Naive thymus-derived CD4-positive, alpha-beta T cell (primary cell): ENCODE data around the gene ZFP42. TPM values are rescaled to one million over a fixed set of nuclear protein-coding genes. Genes with fewer than 3 reads are reported as not detected.
A peak's percentile ranks its signal among the peaks of the same experiment; 100 is the strongest.

Experiments
- ATAC-seq: fragments of 150-1000 bp; cut with Tn5 transposase; 2 replicates; pipeline ENCODE4 v1.10.0; 2021; ENCODE audit warnings: mild to moderate bottlenecking, moderate library complexity
- CTCF ChIA-PET: fragments of 350-600 bp; sonication (Branson Sonifier 250); formaldehyde crosslinking; loops from one replicate; lab custom pipeline; 2021; ENCODE audit warnings: antibody characterized with exemption; lab: Charles Lee
- POLR2A ChIA-PET: fragments of 350-600 bp; sonication (Branson Sonifier 250); formaldehyde crosslinking; loops from one replicate; lab custom pipeline; 2021; ENCODE audit warnings: antibody characterized with exemption, inconsistent platforms; lab: Charles Lee
- DNase-seq, 9 donors: peaks; one replicate each; pipeline versions ENCODE4 v3.0.0 to v3.0.0-alpha.2; 2020 to 2022; ENCODE audit warnings: mixed read lengths in 1 of 9
- H3K27ac ChIP-seq: one replicate; pipeline ENCODE4 v1.7.0; 2013; ENCODE audit warnings: mild to moderate bottlenecking, low read depth, low read length, moderate library complexity
- H3K27me3 ChIP-seq, 2 donors: one replicate each; pipeline ENCODE4 v1.7.0; 2013; ENCODE audit warnings: low read length in 2 of 2, mild to moderate bottlenecking in 2 of 2, moderate library complexity in 2 of 2; ENCODE audit not compliant: control insufficient read depth in 2 of 2, insufficient read depth in 2 of 2
- H3K36me3 ChIP-seq, 3 experiments: 1 replicate in 2 of 3; 2 replicates in 1 of 3; pipeline ENCODE4 v1.7.0; 2013; ENCODE audit warnings: low read length in 3 of 3, mild to moderate bottlenecking in 3 of 3, moderate library complexity in 1 of 3; ENCODE audit not compliant: insufficient read depth in 3 of 3, control insufficient read depth in 2 of 3
- H3K4me1 ChIP-seq, 2 donors: one replicate each; pipeline ENCODE4 v1.7.0; 2013; ENCODE audit warnings: low read length in 2 of 2, mild to moderate bottlenecking in 2 of 2, moderate library complexity in 1 of 2; ENCODE audit not compliant: control insufficient read depth in 2 of 2, insufficient read depth in 2 of 2
- H3K4me3 ChIP-seq: 2 replicates; pipeline ENCODE4 v1.7.0; 2013; ENCODE audit warnings: mild to moderate bottlenecking, low read length
- H3K9me3 ChIP-seq, 3 experiments: 1 replicate in 2 of 3; 2 replicates in 1 of 3; pipeline ENCODE4 v1.7.0; 2013; ENCODE audit warnings: low read length in 3 of 3; ENCODE audit not compliant: control insufficient read depth in 2 of 3
- H3K27ac Mint-ChIP-seq, 9 donors: one replicate each; pipeline ENCODE4 v1.8.0; 2020 to 2022; ENCODE audit warnings: mixed read lengths in 9 of 9, mild to moderate bottlenecking in 8 of 9, moderate library complexity in 5 of 9, inconsistent platforms in 2 of 9
- H3K27me3 Mint-ChIP-seq, 5 donors: one replicate each; pipeline ENCODE4 v1.8.0; 2021 to 2022; ENCODE audit warnings: mixed read lengths in 5 of 5, mild to moderate bottlenecking in 1 of 5
- H3K36me3 Mint-ChIP-seq, 5 donors: one replicate each; pipeline ENCODE4 v1.8.0; 2020 to 2022; ENCODE audit warnings: mixed read lengths in 5 of 5, mild to moderate bottlenecking in 3 of 5, inconsistent platforms in 1 of 5
- H3K4me1 Mint-ChIP-seq, 7 donors: one replicate each; pipeline ENCODE4 v1.8.0; 2020 to 2022; ENCODE audit warnings: mixed read lengths in 7 of 7, mild to moderate bottlenecking in 3 of 7, inconsistent platforms in 1 of 7
- H3K4me3 Mint-ChIP-seq, 10 donors: one replicate each; pipeline ENCODE4 v1.8.0; 2020 to 2022; ENCODE audit warnings: mild to moderate bottlenecking in 10 of 10, mixed read lengths in 10 of 10, moderate library complexity in 6 of 10, inconsistent platforms in 2 of 10
- H3K9me3 Mint-ChIP-seq, 11 donors: one replicate each; pipeline ENCODE4 v1.8.0; 2020 to 2022; ENCODE audit warnings: mixed read lengths in 11 of 11, mild to moderate bottlenecking in 4 of 11, inconsistent platforms in 1 of 11, moderate library complexity in 1 of 11
- intact Hi-C, 2 donors: fragments of 100-400 bp; cut with micrococcal nuclease; formaldehyde crosslinking; loops; one replicate each; pipeline ENCODE4 v1.15.1; 2023
- polyA plus RNA-seq, 2 donors: library from polyadenylated mRNA; unstranded; fragments of 300-500 nt; fragmentation: Illumina TruSeq; gene quantifications; one replicate each; pipeline ENCODE4 v1.2.3, GENCODE V29; 2021
- total RNA-seq, 6 experiments: library from RNA in 5 of 6; stranded (reverse) in 5 of 6; gene quantifications; 1 replicate in 5 of 6; 2 replicates in 1 of 6; pipeline ENCODE4 v1.2.3 and lab custom pipeline; 2021 to 2026

ZFP42 gene
- total and polyA plus RNA-seq, 7 experiments from 2014 or later, result 0.10 TPM; not detected in 6

DNA sequence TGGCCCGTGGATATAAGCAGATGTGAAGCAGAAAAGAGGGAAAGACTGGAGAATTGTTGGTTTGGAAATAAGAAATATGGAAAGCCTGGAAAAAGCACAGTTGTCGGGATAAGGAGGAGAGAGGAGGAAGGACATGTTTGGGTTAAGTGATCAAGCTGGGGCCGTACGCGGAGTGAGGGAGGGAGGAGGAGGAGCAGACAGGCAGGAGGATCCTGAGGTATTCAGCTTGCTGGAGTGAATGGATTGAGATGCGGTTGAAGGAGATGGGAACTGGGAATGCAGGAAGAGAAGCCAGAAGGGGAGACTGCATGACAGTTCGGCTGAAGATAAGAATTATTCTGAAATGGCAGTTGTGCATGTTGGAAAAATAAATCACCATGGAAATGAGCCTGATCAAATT, 21.2 kb downstream of the ZFP42 start:
- H3K27ac ChIP-seq, result no peak overlapping the region
- no peak overlapping the region for H3K4me3 ChIP-seq
- CTCF ChIA-PET, result no interaction called here
- Mint-ChIP-seq H3K27ac (no peak overlapping the region), H3K4me1 (no peaks in the 10 kb centered on the region), H3K4me3 (no peak overlapping the region), H3K36me3 (no peaks in the 10 kb centered on the region), H3K9me3 (peaks cover 0 to 29% (median 6%) of the 10 kb centered on the region in 11 donors), H3K27me3 (peaks cover 0 to under 1% (median 0%) of the 10 kb centered on the region in 5 donors)
- DNase-seq, result no peak
- POLR2A ChIA-PET, result no interaction called here
- no peaks in the 10 kb centered on the region for H3K27me3 ChIP-seq
- no peaks in the 10 kb centered on the region for H3K36me3 ChIP-seq
- no peaks in the 10 kb centered on the region for H3K9me3 ChIP-seq
- H3K4me1 ChIP-seq, result no peaks in the 10 kb centered on the region
- intact Hi-C loops, result no loop called here
- no peak for ATAC-seq

DNA sequence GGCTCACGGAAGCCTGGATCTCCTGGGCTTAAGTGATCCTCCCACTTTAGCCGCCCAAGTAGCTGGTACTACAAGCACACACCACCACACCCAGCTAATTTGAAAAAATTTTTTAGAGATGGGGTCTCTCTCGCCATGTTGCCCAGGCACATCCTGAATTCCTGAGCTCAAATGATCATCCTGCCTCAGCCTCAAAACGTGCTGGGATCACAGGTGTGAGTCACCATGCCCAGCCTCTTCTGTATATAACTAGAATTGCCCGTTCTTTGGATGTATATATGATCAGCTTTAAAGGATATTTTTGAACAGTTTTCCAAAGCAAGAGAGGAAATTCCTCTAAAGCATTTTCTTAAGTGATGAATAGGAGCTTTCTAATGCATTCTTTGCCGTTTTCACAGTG, 22.7 kb downstream of the ZFP42 start:
- Mint-ChIP-seq H3K36me3 (no peaks in the 10 kb centered on the region), H3K4me1 (no peaks in the 10 kb centered on the region), H3K9me3 (peaks cover 0 to 25% (median 7%) of the 10 kb centered on the region in 11 donors), H3K27me3 (no peaks in the 10 kb centered on the region), H3K27ac (no peak overlapping the region), H3K4me3 (no peak overlapping the region)
- DNase-seq (no peak), ATAC-seq (no peak)
- no peak overlapping the region for H3K27ac ChIP-seq
- H3K4me3 ChIP-seq, result no peak overlapping the region
- H3K4me1 ChIP-seq, result no peaks in the 10 kb centered on the region
- H3K36me3 ChIP-seq, result no peaks in the 10 kb centered on the region
- ChIA-PET POLR2A (no interaction called here), CTCF (no interaction called here)
- H3K27me3 ChIP-seq, result no peaks in the 10 kb centered on the region
- no peaks in the 10 kb centered on the region for H3K9me3 ChIP-seq
- intact Hi-C loops, result no loop called here

DNA sequence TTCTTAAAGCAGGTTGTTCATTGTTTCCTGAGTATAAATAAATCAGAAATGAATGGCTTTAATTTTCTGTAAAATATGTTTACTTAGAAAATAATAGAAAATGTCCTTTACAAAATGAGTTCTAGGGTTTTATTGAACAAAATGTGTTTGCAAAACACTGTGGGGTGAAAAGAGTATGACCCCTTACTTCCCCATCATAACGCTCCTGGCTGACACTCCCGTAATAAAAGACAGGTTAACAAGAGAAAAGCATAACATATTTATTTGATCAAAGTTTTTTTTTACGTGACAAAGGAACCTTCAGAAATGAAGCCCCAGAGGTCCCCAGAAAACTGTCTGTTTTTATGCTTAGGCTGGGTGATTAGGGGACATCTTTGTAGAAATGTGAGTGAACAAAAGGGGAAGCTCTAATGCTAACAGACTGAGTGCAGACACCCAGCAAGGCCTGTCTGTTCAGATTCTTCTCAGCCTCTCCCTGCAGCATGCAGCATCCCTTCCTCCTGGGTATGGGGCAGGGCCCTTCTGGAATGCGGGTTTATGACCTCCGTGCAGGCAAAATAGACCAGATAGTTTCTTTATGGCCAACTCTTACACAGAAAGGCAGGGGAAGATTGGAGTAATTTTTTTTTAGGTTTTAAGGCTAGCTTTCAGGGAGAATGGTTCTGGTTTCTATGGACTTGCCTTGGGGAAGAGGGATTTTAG, 26.1 kb downstream of the ZFP42 start:
- Histone ChIP-seq H3K27me3 (no peaks in the 10 kb centered on the region), H3K9me3 (no peaks in the 10 kb centered on the region), H3K4me3 (no peak overlapping the region), H3K36me3 (no peaks in the 10 kb centered on the region), H3K4me1 (no peaks in the 10 kb centered on the region), H3K27ac (no peak overlapping the region)
- Mint-ChIP-seq H3K27me3 (no peaks in the 10 kb centered on the region), H3K4me3 (no peak overlapping the region), H3K36me3 (no peaks in the 10 kb centered on the region), H3K27ac (no peak overlapping the region), H3K9me3 (peaks cover 0 to 21% (median 8%) of the 10 kb centered on the region in 11 donors), H3K4me1 (no peaks in the 10 kb centered on the region)
- ATAC-seq (no peak), DNase-seq (no peak)
- POLR2A ChIA-PET, result no interaction called here
- CTCF ChIA-PET, result no interaction called here
- intact Hi-C loops, result no loop called here

DNA sequence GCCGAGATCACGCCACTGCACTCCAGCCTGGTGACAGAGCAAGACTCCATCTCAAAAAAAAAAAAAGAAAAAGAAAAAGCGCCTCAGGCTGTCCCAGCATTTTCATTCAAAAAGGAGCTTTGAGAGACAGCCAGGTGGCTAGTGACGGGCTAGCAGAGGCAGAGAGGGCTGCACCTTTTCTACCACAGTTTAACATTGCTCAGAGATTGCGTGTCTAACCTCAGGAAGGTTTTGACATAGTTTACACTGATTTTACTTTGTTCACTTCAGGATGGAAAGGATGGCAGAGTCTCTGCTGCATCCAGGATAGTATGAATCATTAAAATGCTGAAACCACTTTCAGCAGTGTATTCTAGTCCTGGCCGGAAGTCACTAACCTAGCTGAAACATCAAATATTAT, 28.1 kb downstream of the ZFP42 start:
- ATAC-seq, result no peak
- H3K9me3 Mint-ChIP-seq, result peaks cover 0 to 18% (median 8%) of the 10 kb centered on the region in 11 donors
- H3K27ac ChIP-seq, result no peak overlapping the region
- H3K36me3 Mint-ChIP-seq, result no peaks in the 10 kb centered on the region
- CTCF ChIA-PET, result no interaction called here
- intact Hi-C loops, result no loop called here
- no peaks in the 10 kb centered on the region for H3K27me3 Mint-ChIP-seq
- H3K4me3 Mint-ChIP-seq, result no peak overlapping the region
- no peaks in the 10 kb centered on the region for H3K4me1 Mint-ChIP-seq
- H3K36me3 ChIP-seq, result no peaks in the 10 kb centered on the region
- no peaks in the 10 kb centered on the region for H3K4me1 ChIP-seq
- POLR2A ChIA-PET, result no interaction called here
- H3K9me3 ChIP-seq, result no peaks in the 10 kb centered on the region
- H3K27me3 ChIP-seq, result no peaks in the 10 kb centered on the region
- no peak for DNase-seq
- H3K27ac Mint-ChIP-seq, result no peak overlapping the region
- H3K4me3 ChIP-seq, result no peak overlapping the region

DNA sequence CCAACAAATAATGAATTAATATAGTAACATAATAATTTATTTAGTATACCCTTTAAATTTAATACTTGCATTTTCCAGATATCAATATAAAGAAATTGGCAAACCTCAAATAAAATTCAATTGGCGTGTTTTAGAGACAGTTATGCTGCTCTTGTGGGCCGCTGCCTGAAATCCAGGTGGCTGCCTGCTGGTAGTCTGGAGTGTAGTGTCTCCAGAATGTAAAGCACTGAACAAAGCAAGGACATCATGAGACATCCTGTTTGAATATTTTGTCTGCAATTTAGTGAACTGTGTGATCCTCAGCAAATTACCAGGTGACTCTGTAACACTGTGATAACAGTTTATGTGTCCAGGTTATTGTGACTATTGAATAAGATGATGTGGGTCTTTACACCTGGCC, 29.9 kb downstream of the ZFP42 start:
- DNase-seq (no peak), ATAC-seq (no peak)
- intact Hi-C loops, result no loop called here
- Histone ChIP-seq H3K4me3 (no peak overlapping the region), H3K9me3 (no peaks in the 10 kb centered on the region), H3K4me1 (no peaks in the 10 kb centered on the region), H3K36me3 (no peaks in the 10 kb centered on the region), H3K27me3 (no peaks in the 10 kb centered on the region), H3K27ac (no peak overlapping the region)
- peaks cover 0 to 3% (median 0%) of the 10 kb centered on the region in 5 donors for H3K36me3 Mint-ChIP-seq
- H3K27ac Mint-ChIP-seq, result no peak overlapping the region
- H3K4me1 Mint-ChIP-seq, result peaks cover 0 to 3% (median 0%) of the 10 kb centered on the region in 7 donors
- CTCF ChIA-PET, result no interaction called here
- H3K4me3 Mint-ChIP-seq, result no peak overlapping the region
- no peaks in the 10 kb centered on the region for H3K27me3 Mint-ChIP-seq
- POLR2A ChIA-PET, result no interaction called here
- peaks cover 0 to 21% (median 13%) of the 10 kb centered on the region in 11 donors for H3K9me3 Mint-ChIP-seq

DNA sequence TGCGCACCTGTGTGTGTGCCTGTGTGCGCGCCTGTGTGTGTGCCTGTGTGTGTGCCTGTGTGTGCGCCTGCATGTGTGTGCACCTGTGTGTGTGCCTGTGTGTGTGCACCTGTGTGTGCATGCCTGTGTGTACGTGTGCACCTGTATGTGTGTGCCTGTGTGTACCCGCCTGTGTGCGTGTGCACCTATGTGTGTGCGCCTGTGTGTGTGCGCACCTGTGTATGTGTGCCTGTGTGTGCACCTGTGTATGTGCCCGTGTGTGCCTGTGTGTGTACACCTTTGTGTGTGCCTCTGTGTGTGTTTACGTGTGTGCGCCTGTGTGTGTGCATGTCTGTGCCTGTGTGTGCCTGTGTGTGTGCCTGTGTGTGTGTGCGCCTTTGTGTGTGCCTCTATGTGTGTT, 33.5 kb downstream of the ZFP42 start:
- POLR2A ChIA-PET, result no interaction called here
- Histone ChIP-seq H3K4me3 (no peak overlapping the region), H3K27me3 (no peaks in the 10 kb centered on the region), H3K36me3 (no peaks in the 10 kb centered on the region), H3K9me3 (no peaks in the 10 kb centered on the region), H3K4me1 (no peaks in the 10 kb centered on the region), H3K27ac (no peak overlapping the region)
- intact Hi-C loops, result no loop called here
- H3K36me3 Mint-ChIP-seq, result peaks cover 0 to 4% (median 0%) of the 10 kb centered on the region in 5 donors
- DNase-seq (no peak), ATAC-seq (no peak)
- H3K9me3 Mint-ChIP-seq, result peaks cover 0 to 23% (median 12%) of the 10 kb centered on the region in 11 donors
- peaks cover 0 to 14% (median 2%) of the 10 kb centered on the region in 7 donors for H3K4me1 Mint-ChIP-seq
- H3K27me3 Mint-ChIP-seq, result peaks cover 0 to 16% (median 7%) of the 10 kb centered on the region in 5 donors
- H3K4me3 Mint-ChIP-seq, result no peak overlapping the region
- H3K27ac Mint-ChIP-seq, result peak overlapping the region in 1 of 9 donors; percentile 62
- CTCF ChIA-PET, result no interaction called here

DNA sequence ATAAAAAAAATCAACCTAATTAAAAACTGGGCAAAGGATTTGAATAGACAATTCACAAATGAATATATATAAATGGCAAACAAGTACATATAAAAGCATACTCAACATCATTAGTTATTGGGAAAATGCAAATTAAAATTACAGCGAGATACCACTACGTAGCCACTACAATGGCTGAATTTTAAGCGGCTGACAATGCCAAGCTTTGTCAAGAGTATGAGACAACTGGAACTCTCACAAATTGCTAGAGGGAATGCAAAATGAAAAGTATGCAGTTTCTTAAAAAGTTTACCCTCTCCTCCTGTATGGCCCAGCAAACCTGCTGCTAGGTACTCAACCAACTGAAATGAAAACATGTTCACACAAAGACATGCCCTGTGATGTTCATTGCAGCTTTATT, 34.8 kb downstream of the ZFP42 start:
- Histone ChIP-seq H3K4me3 (no peak overlapping the region), H3K27me3 (no peaks in the 10 kb centered on the region), H3K36me3 (no peaks in the 10 kb centered on the region), H3K4me1 (no peaks in the 10 kb centered on the region), H3K27ac (no peak overlapping the region), H3K9me3 (no peaks in the 10 kb centered on the region)
- no peak overlapping the region for H3K27ac Mint-ChIP-seq
- H3K4me3 Mint-ChIP-seq, result no peak overlapping the region
- ChIA-PET CTCF (no interaction called here), POLR2A (no interaction called here)
- intact Hi-C loops, result no loop called here
- H3K27me3 Mint-ChIP-seq, result peaks cover 0 to 16% (median 7%) of the 10 kb centered on the region in 5 donors
- ATAC-seq (no peak), DNase-seq (no peak)
- peaks cover 0 to 14% (median 2%) of the 10 kb centered on the region in 7 donors for H3K4me1 Mint-ChIP-seq
- peaks cover 0 to 4% (median 0%) of the 10 kb centered on the region in 5 donors for H3K36me3 Mint-ChIP-seq
- H3K9me3 Mint-ChIP-seq, result peaks cover 0 to 23% (median 13%) of the 10 kb centered on the region in 11 donors
